ENCODE results near the gene PLEKHM3. TPM values are rescaled to one million over a fixed set of nuclear protein-coding genes. Genes with fewer than 3 reads are reported as not detected.

Gene PLEKHM3
- total RNA-seq, 6 experiments from 2014 or later = 6.4 to 8.2 (median 7.2) TPM

- H3K4me1 Mint-ChIP-seq (ENCODE audit: low read depth) = no peaks in the 10 kb centered on the region
- no peaks in the 10 kb centered on the region for H3K27me3 Mint-ChIP-seq (ENCODE audit: insufficient read depth)
- H3K27ac Mint-ChIP-seq = no peak overlapping the region
- no peaks in the 10 kb centered on the region for H3K9me3 Mint-ChIP-seq
- no peaks in the 10 kb centered on the region for H3K36me3 Mint-ChIP-seq (ENCODE audit: low read depth)
- no peak for DNase-seq
- no peak overlapping the region for H3K4me3 Mint-ChIP-seq
- TF ChIP-seq CTCF (IDR thresholded peaks at IDR 0.05) = no peak
These were observed 90.6 kb downstream of the PLEKHM3 start for GRCh38 chr2:207934720-207935119.

- no peak overlapping the region for H3K27ac Mint-ChIP-seq
- DNase-seq = no peak
- H3K4me3 Mint-ChIP-seq = no peak overlapping the region
- no peaks in the 10 kb centered on the region for H3K9me3 Mint-ChIP-seq
- H3K36me3 Mint-ChIP-seq (ENCODE audit: low read depth) = no peaks in the 10 kb centered on the region
- H3K27me3 Mint-ChIP-seq (ENCODE audit: insufficient read depth) = no peaks in the 10 kb centered on the region
- TF ChIP-seq CTCF (IDR thresholded peaks at IDR 0.05) = no peak
- H3K4me1 Mint-ChIP-seq (ENCODE audit: low read depth) = no peaks in the 10 kb centered on the region
These were observed 91.8 kb downstream of the PLEKHM3 start for GRCh38 chr2:207933396-207934065.

GRCh38 chr2:207932106-207932505, 93.2 kb downstream of the PLEKHM3 start:
- no peak for TF ChIP-seq CTCF (IDR thresholded peaks at IDR 0.05)
- no peaks in the 10 kb centered on the region; the same call in 1 of the 2 replicates for H3K4me1 Mint-ChIP-seq (ENCODE audit: low read depth)
- no peaks in the 10 kb centered on the region for H3K9me3 Mint-ChIP-seq
- no peak for DNase-seq
- no peak overlapping the region for H3K4me3 Mint-ChIP-seq
- no peaks in the 10 kb centered on the region for H3K27me3 Mint-ChIP-seq (ENCODE audit: insufficient read depth)
- no peaks in the 10 kb centered on the region for H3K36me3 Mint-ChIP-seq (ENCODE audit: low read depth)
- no peak overlapping the region for H3K27ac Mint-ChIP-seq

DNA sequence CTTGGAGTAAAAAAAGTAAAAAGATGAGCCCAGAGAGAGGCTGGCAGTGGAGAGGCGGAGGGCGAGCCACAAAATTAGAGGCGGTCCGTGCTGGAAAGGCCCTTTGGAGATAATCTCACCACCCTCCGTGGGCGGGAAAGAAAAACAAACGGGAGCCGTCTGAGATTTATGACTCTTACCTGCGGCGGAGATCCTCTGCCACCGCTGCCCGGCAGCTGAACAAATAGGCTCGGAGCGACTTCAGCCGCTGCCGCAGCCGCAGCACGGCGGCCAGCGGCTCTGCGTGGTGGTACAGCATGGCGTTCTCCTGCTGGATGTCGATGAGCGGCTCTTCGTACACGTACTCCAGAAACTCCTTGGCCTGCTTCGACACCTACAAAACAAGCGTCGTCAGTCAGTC, 94.6 kb downstream of the PLEKHM3 start:
- Mint-ChIP-seq H3K4me1 (ENCODE audit: low read depth) (peaks cover 13% of the 10 kb centered on the region), H3K4me3 (no peak overlapping the region), H3K9me3 (no peaks in the 10 kb centered on the region), H3K36me3 (ENCODE audit: low read depth) (no peaks in the 10 kb centered on the region), H3K27ac (no peak overlapping the region), H3K27me3 (ENCODE audit: insufficient read depth) (no peaks in the 10 kb centered on the region)
- TF ChIP-seq CTCF (IDR thresholded peaks at IDR 0.05) = no peak
- DNase-seq = no peak

DNA sequence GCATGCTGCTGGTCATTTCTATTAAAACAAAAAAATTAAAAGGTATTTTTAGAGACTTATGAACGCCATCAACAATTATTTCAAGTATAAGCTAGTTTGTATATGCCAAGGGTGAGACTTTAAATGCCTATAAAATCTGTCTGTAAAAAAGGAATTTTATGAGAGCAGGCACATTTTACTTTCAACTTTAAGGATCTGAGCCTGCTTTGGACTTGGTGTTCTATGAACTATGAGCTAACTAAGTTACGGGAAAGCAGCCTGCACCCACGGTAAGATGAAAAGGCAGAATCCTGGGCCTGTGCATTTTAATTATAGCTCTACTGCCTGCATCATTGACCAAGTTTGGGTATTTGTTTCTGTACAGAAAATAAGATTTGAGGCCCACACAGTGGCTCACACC, 95.4 kb downstream of the PLEKHM3 start:
- Mint-ChIP-seq H3K36me3 (ENCODE audit: low read depth) (no peaks in the 10 kb centered on the region), H3K27ac (no peak overlapping the region), H3K9me3 (no peaks in the 10 kb centered on the region), H3K27me3 (ENCODE audit: insufficient read depth) (no peaks in the 10 kb centered on the region), H3K4me1 (ENCODE audit: low read depth) (peaks cover 16% of the 10 kb centered on the region), H3K4me3 (no peak overlapping the region)
- no peak for TF ChIP-seq CTCF (IDR thresholded peaks at IDR 0.05)
- no peak for DNase-seq
